B cell (primary cell): ENCODE measurements around the gene CORO2A. TPM values are rescaled to one million over a fixed set of nuclear protein-coding genes. Genes with fewer than 3 reads are reported as not detected.

Experiments used
- ATAC-seq: fragments of 200-7000 bp; cut with Tn5 transposase; one replicate; pipeline ENCODE4 v1.10.0; 2021; ENCODE audit warnings: low read depth, mild to moderate bottlenecking, moderate number of reproducible peaks, moderate library complexity
- CTCF ChIA-PET: fragments of 350-600 bp; sonication (Branson Sonifier 250); formaldehyde crosslinking; loops from one replicate; lab custom pipeline; 2021; ENCODE audit warnings: antibody characterized with exemption, inconsistent platforms; lab: Charles Lee
- POLR2A ChIA-PET: fragments of 350-600 bp; sonication (Branson Sonifier 250); formaldehyde crosslinking; loops from one replicate; lab custom pipeline; 2021; ENCODE audit warnings: antibody characterized with exemption; lab: Charles Lee
- DNase-seq: peaks from one replicate; pipeline ENCODE4 v3.0.0; 2013
- H2AFZ ChIP-seq: 2 replicates; pipeline ENCODE4 v1.6.1; 2012; ENCODE audit warnings: mild to moderate bottlenecking, low read depth, low read length; ENCODE audit not compliant: insufficient read depth, poor library complexity, severe bottlenecking
- H3K27ac ChIP-seq, 2 donors: 1 replicate in 1 of 2; 2 replicates in 1 of 2; pipeline ENCODE4 v1.5.1; 2012 to 2013; ENCODE audit warnings: low read length in 2 of 2, mild to moderate bottlenecking in 2 of 2, moderate library complexity in 1 of 2
- H3K27me3 ChIP-seq, 4 experiments: fragments of 200-600 bp in 1 of 4; sonication (generic) in 1 of 4; replicated peaks in 1 of 4; 1 replicate in 2 of 4; 2 replicates in 2 of 4; pipeline versions ENCODE4 v1.6.1 to v1.7.0; 2013 to 2016; ENCODE audit warnings: low read length in 3 of 4, mild to moderate bottlenecking in 2 of 4, mixed read lengths in 1 of 4, moderate library complexity in 1 of 4; ENCODE audit not compliant: insufficient read depth in 4 of 4, control insufficient read depth in 3 of 4; ENCODE audit errors: control extremely low read depth in 1 of 4
- H3K36me3 ChIP-seq, 2 experiments: replicated peaks in 1 of 2; 1 replicate in 1 of 2; 2 replicates in 1 of 2; pipeline versions ENCODE4 v1.6.1 to v1.7.1; 2013; ENCODE audit warnings: low read length in 1 of 2; ENCODE audit not compliant: insufficient read depth in 2 of 2, control insufficient read depth in 1 of 2; ENCODE audit errors: control extremely low read depth in 1 of 2, extremely low read depth in 1 of 2
- H3K4me1 ChIP-seq, 2 donors: fragments of 200-600 bp in 1 of 2; sonication (generic) in 1 of 2; 1 replicate in 1 of 2; 2 replicates in 1 of 2; pipeline versions ENCODE4 v1.5.1 to v1.6.1; 2013 to 2017; ENCODE audit warnings: low read length in 2 of 2; ENCODE audit not compliant: control insufficient read depth in 2 of 2, insufficient read depth in 2 of 2
- H3K4me2 ChIP-seq: replicated peaks from 2 replicates; pipeline ENCODE3; 2012; ENCODE audit warnings: mild to moderate bottlenecking, low read depth, low read length; ENCODE audit not compliant: poor library complexity, severe bottlenecking
- H3K4me3 ChIP-seq, 5 experiments: fragments of 200-600 bp in 1 of 5; sonication (generic) in 1 of 5; 1 replicate in 3 of 5; 2 replicates in 2 of 5; pipeline versions ENCODE4 v1.5.1 to v1.7.0; 2011 to 2016; ENCODE audit warnings: low read length in 4 of 5, mild to moderate bottlenecking in 4 of 5, low read depth in 2 of 5, control low read depth in 1 of 5, moderate library complexity in 1 of 5; ENCODE audit not compliant: insufficient read depth in 1 of 5; ENCODE audit errors: control extremely low read depth in 1 of 5, extremely low read depth in 1 of 5
- H3K79me2 ChIP-seq: fragments of 200-600 bp; sonication (generic); one replicate; pipeline ENCODE4 v1.6.0; 2016; ENCODE audit warnings: low read length; ENCODE audit not compliant: control insufficient read depth, insufficient read depth
- H3K9ac ChIP-seq: fragments of 200-600 bp; sonication (generic); 2 replicates; pipeline ENCODE4 v1.6.1; 2017; ENCODE audit warnings: mild to moderate bottlenecking, low read length, moderate library complexity
- H3K9me3 ChIP-seq, 3 donors: one replicate each; pipeline versions ENCODE4 v1.6.1 to v1.7.1; 2013; ENCODE audit warnings: low read length in 2 of 3; ENCODE audit not compliant: control insufficient read depth in 2 of 3, insufficient read depth in 1 of 3; ENCODE audit errors: control extremely low read depth in 1 of 3
- H4K20me1 ChIP-seq: 2 replicates; pipeline ENCODE4 v1.6.0; 2012; ENCODE audit warnings: mild to moderate bottlenecking, low read length; ENCODE audit not compliant: insufficient read depth, control insufficient read depth, poor library complexity, severe bottlenecking
- H3K27ac Mint-ChIP-seq: one replicate; pipeline ENCODE4 v1.8.0; 2021; ENCODE audit warnings: mixed read lengths
- H3K27me3 Mint-ChIP-seq: one replicate; pipeline ENCODE4 v1.8.0; 2021; ENCODE audit warnings: mixed read lengths
- H3K4me1 Mint-ChIP-seq: one replicate; pipeline ENCODE4 v1.8.0; 2021; ENCODE audit warnings: mixed read lengths
- H3K4me3 Mint-ChIP-seq: one replicate; pipeline ENCODE4 v1.8.0; 2021; ENCODE audit warnings: mixed read lengths
- H3K9me3 Mint-ChIP-seq: one replicate; pipeline ENCODE4 v1.8.0; 2022; ENCODE audit warnings: mixed read lengths; ENCODE audit not compliant: insufficient read depth
- CTCF ChIP-seq: fragments of 200-600 bp; IDR thresholded peaks from one replicate; pipeline ENCODE4 v1.8.0; 2022; ENCODE audit warnings: antibody characterized with exemption, mild to moderate bottlenecking
- EZH2 ChIP-seq: IDR thresholded peaks from 2 replicates; pipeline ENCODE4 v1.6.1; 2012; ENCODE audit warnings: borderline replicate concordance, low read depth, mild to moderate bottlenecking, moderate library complexity, low read length; ENCODE audit not compliant: insufficient read depth, poor library complexity, severe bottlenecking
- WGBS: methylation state at CpG from one replicate; pipeline ENCODE4 v1.1.5; 2013; ENCODE audit warnings: missing lambda C conversion rate; ENCODE audit not compliant: insufficient coverage; 5-methylcytosine and 5-hydroxymethylcytosine counted together
- intact Hi-C: fragments of 100-400 bp; cut with micrococcal nuclease; formaldehyde crosslinking; loops from one replicate; pipeline ENCODE4 v1.10.0; 2022
- polyA plus RNA-seq: library from polyadenylated mRNA; depleted of rRNA; stranded (reverse); fragments of >200 nt; gene quantifications from 2 replicates; pipeline ENCODE4 v1.2.3, GENCODE V29; 2012
- total RNA-seq, 2 donors: library from RNA; stranded (reverse); fragments of 120-200 nt in 1 of 2; gene quantifications; 1 replicate in 1 of 2; 2 replicates in 1 of 2; pipeline versions ENCODE4 v1.2.3 to v1.2.4, GENCODE V29; 2013 to 2022

CORO2A gene
- total and polyA plus RNA-seq, 2 donors (not counting 1 experiment from before 2014, with no cell fraction given): 1.1 to 2.0 TPM

- H3K36me3 ChIP-seq: no peaks in the 10 kb centered on the region
- Mint-ChIP-seq H3K9me3 (no peaks in the 10 kb centered on the region), H3K4me3 (peak within 1 kb of the TSS; percentile 88), H3K4me1 (peaks cover 45% of the 10 kb centered on the region), H3K27me3 (no peaks in the 10 kb centered on the region), H3K27ac (peak within 1 kb of the TSS; percentile 95)
- TF ChIP-seq CTCF: no peak
- TF ChIP-seq EZH2: no peak
- H3K4me1 ChIP-seq: peaks cover 28 to 33% of the 10 kb centered on the region in 2 donors
- WGBS: 3% methylated on average over 71 of the region's 71 CpGs
- peak within 1 kb of the TSS; percentile 97 for H2AFZ ChIP-seq
- ChIA-PET POLR2A (interaction anchor here (0.6 to 4.6 kb wide), 9 partner anchors 9 to 137 kb away, joined by 3 to 24 read pairs (median 4); partner anchors contain the start of genes NANS and TBC1D2), CTCF (interaction anchor here (0.6 to 3.4 kb wide), 16 partner anchors 8 to 145 kb away, joined by 3 to 16 read pairs (median 4); partner anchors contain the start of gene TBC1D2)
- H3K4me3 ChIP-seq: peak within 1 kb of the TSS; percentile 80 to 91 (median 89)
- intact Hi-C loops: loop anchor here (1.0 to 5.0 kb wide), 4 partner anchors 11 to 138 kb away; partner anchors contain the start of gene TBC1D2
- H3K27ac ChIP-seq: peak within 1 kb of the TSS; percentile 69 to 78
- DNase-seq: peak; percentile 70
- H4K20me1 ChIP-seq: no peaks in the 10 kb centered on the region
- H3K9ac ChIP-seq: peak within 1 kb of the TSS; percentile 83
- peak within 1 kb of the TSS; percentile 91 for H3K4me2 ChIP-seq
- peaks cover 11% of the 10 kb centered on the region for H3K79me2 ChIP-seq
- peak; percentile 71 for ATAC-seq
- no peaks in the 10 kb centered on the region for H3K9me3 ChIP-seq
- no peaks in the 10 kb centered on the region for H3K27me3 ChIP-seq
Measured at GRCh38 chr9:98118640-98119601, 73.5 kb downstream of the CORO2A start, which contains the start of gene TRIM14. TSS of gene TRIM14 (minus strand) at chr9:98119222. CDS start at chr9:98119188, 34 bp downstream.
